Spinal cord (tissue), 10 donors: Measurements from ENCODE around the gene KLHL21. TPM values are rescaled to one million over a fixed set of nuclear protein-coding genes. Genes with fewer than 3 reads are reported as not detected.

Experiments used
- DNase-seq, 6 donors: peaks; one replicate each; pipeline versions ENCODE4 v3.0.0 to v3.0.0-alpha.2; 2013 to 2015; ENCODE audit warnings: low spot score in 6 of 6, low read depth in 4 of 6
- H3K27ac ChIP-seq: one replicate; pipeline ENCODE4 v1.5.1; 2013; ENCODE audit warnings: low read depth, low read length, control low read depth
- H3K27me3 ChIP-seq: one replicate; pipeline ENCODE4 v1.6.1; 2013; ENCODE audit warnings: low read length; ENCODE audit not compliant: control insufficient read depth, insufficient read depth
- H3K36me3 ChIP-seq: one replicate; pipeline ENCODE4 v1.6.1; 2013; ENCODE audit warnings: low read length; ENCODE audit not compliant: control insufficient read depth, insufficient read depth
- H3K4me1 ChIP-seq: one replicate; pipeline ENCODE4 v1.6.1; 2013; ENCODE audit warnings: low read length; ENCODE audit not compliant: control insufficient read depth, insufficient read depth
- H3K4me3 ChIP-seq: one replicate; pipeline ENCODE4 v1.5.1; 2013; ENCODE audit warnings: low read depth, low read length, control low read depth
- H3K9me3 ChIP-seq: one replicate; pipeline ENCODE4 v1.6.1; 2013; ENCODE audit warnings: low read length; ENCODE audit not compliant: control insufficient read depth, insufficient read depth
- WGBS: methylation state at CpG from one replicate; pipeline ENCODE4 v1.1.5; 2013; ENCODE audit warnings: missing lambda C conversion rate; ENCODE audit not compliant: insufficient coverage; 5-methylcytosine and 5-hydroxymethylcytosine counted together
- polyA plus RNA-seq, 2 donors: library from polyadenylated mRNA; unstranded; fragments of 120-200 nt; gene quantifications; one replicate each; pipeline ENCODE4 v1.2.1, GENCODE V29; 2013; ENCODE audit not compliant: insufficient read length in 2 of 2
- total RNA-seq, 2 donors: library from RNA; depleted of rRNA in 1 of 2; stranded (reverse); fragments of 120-200 nt in 1 of 2; fragments of >200 nt in 1 of 2; gene quantifications; one replicate each; pipeline versions ENCODE4 v1.2.3 to v1.2.4, GENCODE V29; 2013 to 2014
- donor health status: healthy.

KLHL21 gene
- total and polyA plus RNA-seq, 4 donors = 17.0 to 28.9 (median 21.7) TPM

DNA sequence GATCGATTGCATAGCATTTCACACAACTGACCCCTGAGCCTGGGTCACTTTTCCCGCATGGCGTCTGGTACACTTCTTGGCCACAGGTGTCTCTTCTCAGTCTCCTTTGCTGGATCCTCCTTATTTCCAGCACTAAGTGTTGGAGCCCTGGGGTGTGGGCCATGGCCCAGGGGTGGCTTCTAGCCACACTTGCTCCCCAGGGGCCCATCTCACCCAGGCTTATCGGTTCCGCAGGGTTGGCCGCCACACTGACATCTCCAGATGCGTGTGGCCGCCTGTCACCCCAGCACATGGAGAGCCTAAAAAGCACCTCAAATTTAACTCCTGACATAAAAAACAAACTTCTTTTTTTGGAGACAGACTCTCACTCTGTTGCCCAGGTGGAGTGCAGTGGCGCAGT is 24.4 kb upstream of the KLHL21 start:
- no peak for DNase-seq
- WGBS = 98% methylated on average over 7 of the region's 9 CpGs
- Histone ChIP-seq H3K27ac (no peak overlapping the region), H3K27me3 (no peaks in the 10 kb centered on the region), H3K4me1 (peaks cover 23% of the 10 kb centered on the region), H3K36me3 (peaks cover 76% of the 10 kb centered on the region), H3K9me3 (no peaks in the 10 kb centered on the region), H3K4me3 (no peak overlapping the region)

DNA sequence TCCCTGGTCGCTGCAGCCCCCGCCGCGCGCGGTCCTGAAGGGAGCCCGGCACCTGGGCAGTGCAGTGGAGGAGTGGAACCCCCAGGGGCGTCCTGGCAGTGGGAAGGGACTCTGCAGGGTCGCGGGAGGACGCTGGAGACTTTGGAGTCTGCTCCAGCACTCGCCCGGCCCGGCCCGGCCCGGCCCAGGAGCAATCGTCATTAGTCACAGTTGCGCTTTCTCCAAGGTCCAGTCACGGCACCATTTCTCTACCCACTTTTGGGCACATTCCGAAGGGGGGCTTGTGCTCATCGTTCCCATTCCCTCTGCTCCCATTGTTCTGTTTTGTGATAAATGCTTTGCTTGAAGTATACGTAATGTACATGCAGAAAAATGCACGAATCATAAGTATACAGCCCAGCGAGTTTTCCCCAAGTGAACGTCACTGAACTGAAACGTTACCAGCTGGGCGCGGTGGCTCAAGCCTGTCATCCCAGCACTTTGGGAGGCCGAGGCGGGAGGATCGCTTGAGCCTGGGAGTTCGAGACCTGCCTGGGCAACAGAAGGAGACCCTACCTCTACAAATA is 23.0 kb upstream of the KLHL21 start:
- H3K27ac ChIP-seq = peak overlapping the region; percentile 22
- WGBS = 12% methylated on average over 25 of the region's 32 CpGs
- peaks cover 23% of the 10 kb centered on the region for H3K4me1 ChIP-seq
- H3K9me3 ChIP-seq = no peaks in the 10 kb centered on the region
- peaks cover 79% of the 10 kb centered on the region for H3K36me3 ChIP-seq
- DNase-seq = peak in 2 of 6 donors; percentile 32 to 45
- H3K27me3 ChIP-seq = no peaks in the 10 kb centered on the region
- peak overlapping the region; percentile 62 for H3K4me3 ChIP-seq

DNA sequence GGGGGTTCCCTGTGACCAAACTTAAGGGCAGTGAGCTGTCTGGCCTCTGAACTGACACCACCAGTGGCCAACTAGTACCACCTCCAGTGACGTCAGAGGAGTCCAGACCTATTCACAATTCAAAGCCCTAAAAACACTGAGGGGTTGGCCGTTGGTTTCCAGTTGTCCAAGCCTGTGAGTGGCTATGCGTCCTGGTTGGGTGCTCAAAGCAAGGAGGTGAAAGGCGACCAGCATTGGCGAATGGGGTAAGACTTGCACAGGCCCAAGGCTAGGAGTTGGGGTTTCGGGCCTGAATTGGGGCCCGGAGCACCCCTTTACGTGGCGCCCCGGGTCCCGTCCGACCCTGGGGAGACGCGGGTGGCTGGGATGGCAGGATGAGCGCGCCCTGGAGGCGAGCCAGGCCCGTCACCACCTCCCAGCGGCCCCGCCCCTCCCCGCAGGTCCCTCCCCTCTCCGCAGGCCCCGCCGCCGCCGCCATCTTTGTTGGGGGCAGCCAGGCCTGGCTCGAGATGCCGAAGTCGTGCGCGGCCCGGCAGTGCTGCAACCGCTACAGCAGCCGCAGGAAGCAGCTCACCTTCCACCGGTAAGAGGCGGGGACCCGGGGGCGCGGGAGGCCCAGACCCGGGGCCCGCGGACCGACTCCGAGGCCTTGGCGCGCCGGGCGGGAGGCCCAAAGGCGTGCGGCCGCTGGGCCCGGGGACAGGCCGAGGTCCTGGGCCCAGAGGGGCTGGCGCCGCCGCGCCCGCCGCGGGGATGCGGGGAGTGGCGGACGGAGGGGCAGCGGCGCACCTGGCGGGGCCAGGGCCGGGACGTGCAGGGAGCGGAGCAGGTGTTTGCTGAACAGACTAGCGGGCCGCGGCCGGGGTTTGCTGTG is 22.3 kb upstream of the KLHL21 start, which contains the start of gene THAP3:
THAP3 (plus strand) TSS at position 159 of the 874 bp plus-strand sequence; CDS start at position 510, 351 bp downstream.
- under 1% methylated on average over 72 of the region's 73 CpGs for WGBS
- H3K27ac ChIP-seq = peak within 1 kb of the TSS; percentile 84
- peak within 1 kb of the TSS; percentile 62 for H3K4me3 ChIP-seq
- H3K36me3 ChIP-seq = peaks cover 79% of the 10 kb centered on the region
- no peaks in the 10 kb centered on the region for H3K27me3 ChIP-seq
- peak in 3 of 6 donors; percentile 44 to 95 (median 95) for DNase-seq
- H3K9me3 ChIP-seq = no peaks in the 10 kb centered on the region
- peaks cover 23% of the 10 kb centered on the region for H3K4me1 ChIP-seq

DNA sequence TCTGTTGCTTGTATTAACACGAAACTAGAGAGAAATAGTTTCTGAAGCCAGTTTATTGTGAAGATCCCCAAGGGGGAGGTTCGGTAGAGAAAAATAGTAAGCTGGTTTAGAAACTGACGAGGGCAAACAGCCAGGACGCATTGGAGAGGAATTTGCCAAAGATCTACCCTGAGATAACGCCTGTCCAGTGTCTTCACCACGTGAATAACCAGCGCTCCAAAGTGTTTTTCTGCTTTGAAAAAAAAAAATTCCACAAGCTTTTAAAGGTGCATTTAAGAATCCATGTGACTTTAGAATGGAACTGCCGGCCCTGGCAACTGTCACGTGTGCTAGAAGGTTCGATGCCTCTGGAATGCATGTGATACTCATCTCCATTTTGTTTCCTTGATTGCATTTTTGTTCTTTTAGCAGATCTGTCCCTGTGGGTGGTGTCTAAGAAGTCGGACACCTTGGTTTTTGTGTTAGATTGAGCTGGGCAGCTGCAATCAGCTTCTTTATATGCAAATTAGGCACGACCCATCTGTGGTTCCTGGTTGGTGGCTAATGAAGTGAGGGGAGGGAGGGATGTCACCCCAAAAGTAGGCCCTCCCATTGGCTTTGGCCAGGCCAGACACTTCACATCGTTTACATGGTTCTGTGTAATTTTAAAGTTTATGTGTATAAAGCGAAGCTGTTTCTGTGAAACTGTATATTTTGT is 20.7 kb upstream of the KLHL21 start:
- no peak overlapping the region for H3K27ac ChIP-seq
- WGBS = 69% methylated on average over 12 of the region's 14 CpGs
- H3K4me1 ChIP-seq = peaks cover 23% of the 10 kb centered on the region
- no peaks in the 10 kb centered on the region for H3K9me3 ChIP-seq
- no peak overlapping the region for H3K4me3 ChIP-seq
- H3K36me3 ChIP-seq = peaks cover 76% of the 10 kb centered on the region
- no peak for DNase-seq
- H3K27me3 ChIP-seq = no peaks in the 10 kb centered on the region

DNA sequence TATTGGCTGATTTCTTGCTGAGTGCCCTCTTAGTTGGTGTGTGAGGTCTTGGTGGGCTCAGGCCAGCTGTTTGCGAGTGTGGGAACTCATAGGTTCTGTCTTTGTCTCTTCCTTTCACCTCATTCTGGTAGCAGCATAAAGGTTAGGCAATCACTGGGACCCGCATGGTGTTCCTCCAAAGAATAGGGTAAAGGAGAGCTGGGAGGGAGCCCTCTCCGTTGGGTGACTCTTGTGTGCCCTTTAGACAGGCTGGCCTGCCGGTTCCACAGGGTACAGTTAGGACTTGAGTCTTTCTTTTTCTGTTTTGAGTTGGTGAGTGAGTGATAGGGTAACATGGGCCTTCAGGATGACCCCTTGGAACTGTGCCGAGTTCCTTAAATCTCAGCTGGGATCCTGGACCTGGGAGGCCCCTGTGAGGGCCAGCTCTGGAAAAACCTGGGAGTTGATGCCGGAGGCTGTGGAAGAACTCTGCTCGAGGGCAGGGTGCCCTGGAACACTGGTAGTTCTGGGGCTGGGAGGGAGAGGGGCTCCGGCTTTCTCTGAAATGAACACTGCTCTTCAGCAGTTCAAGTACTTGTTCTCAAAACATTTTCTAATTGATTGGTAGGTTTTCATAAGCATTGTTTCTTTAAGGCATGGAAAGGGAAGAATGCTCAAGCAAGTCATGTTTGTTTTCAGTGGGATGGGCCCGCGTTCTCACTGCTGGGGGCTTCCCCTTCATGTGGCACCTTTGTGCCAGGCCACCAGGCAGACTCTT is 19.9 kb upstream of the KLHL21 start:
- peaks cover 19% of the 10 kb centered on the region for H3K4me1 ChIP-seq

DNA sequence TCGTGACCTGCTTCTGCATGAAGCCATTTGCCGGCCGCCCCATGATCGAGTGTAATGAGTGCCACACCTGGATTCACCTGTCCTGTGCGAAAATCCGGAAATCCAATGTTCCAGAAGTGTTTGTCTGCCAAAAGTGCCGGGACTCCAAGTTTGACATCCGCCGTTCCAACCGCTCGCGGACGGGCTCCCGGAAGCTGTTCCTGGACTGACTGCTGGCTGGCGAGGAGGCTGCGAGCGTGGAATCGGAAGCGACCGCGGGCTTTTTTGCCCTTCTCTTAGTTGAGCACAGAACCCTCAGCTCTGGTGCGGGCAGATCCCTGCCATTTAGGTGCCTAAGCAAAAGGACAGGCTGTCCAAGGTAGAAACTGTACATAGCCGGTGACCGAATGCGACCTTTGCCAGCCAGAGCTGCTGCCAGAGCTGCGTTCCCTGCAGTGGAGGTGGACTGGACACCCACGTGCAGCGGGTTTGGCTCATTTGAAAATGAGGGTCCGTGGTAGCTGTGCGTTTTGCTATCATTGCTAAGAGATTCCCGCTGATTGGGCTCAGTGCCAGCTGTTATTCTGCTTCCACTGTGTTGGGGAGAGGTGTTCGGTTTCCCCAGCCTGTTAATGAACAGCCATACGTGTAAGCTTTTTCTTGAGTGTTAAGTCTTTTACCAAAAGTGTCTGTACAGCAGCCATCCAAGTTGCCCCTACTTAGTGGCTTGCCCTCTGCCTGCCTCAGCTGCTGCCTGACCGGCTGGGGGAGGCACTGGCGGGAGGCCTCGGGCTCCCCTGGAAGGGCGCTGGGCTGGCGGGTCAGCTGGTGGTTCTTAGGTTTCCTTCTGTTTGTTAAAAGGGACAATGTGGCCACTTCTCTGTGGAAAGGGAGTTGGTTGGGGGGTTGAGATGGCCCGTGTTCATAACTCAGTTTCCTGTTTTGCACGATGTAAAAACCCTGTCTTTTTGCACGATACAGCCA is 19.0 kb upstream of the KLHL21 start:
- Histone ChIP-seq H3K4me3 (no peak overlapping the region), H3K36me3 (peaks cover 71% of the 10 kb centered on the region), H3K27ac (no peak overlapping the region), H3K9me3 (no peaks in the 10 kb centered on the region), H3K4me1 (peaks cover 17% of the 10 kb centered on the region), H3K27me3 (no peaks in the 10 kb centered on the region)
- 86% methylated on average over 39 of the region's 41 CpGs for WGBS
- no peak for DNase-seq

More for the DNA sequence above, 19.9 kb upstream of the KLHL21 start:
- WGBS = 96% methylated on average over 5 of the region's 10 CpGs
- Histone ChIP-seq H3K9me3 (no peaks in the 10 kb centered on the region), H3K27me3 (no peaks in the 10 kb centered on the region), H3K27ac (no peak overlapping the region), H3K4me3 (no peak overlapping the region), H3K36me3 (peaks cover 74% of the 10 kb centered on the region)
- DNase-seq = no peak

DNA sequence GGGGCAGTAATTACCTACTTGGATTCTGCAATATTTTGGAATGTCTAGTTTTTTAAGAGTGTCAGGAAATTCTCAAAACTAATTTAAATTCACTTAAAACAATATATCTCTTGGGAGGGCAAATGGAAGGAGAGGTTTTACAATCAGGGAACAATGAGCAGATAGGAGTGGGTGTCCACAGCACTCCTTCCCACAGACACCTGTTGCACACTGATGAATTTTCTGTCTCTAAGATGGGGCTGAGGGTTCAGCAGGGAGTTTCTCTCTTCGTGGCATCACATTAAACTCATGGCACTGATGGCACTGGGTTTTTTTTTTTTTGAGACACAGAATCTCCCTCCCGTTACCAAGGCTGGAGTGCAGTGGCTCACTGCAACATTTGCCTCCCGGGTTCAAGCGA is 16.4 kb upstream of the KLHL21 start:
- Histone ChIP-seq H3K9me3 (no peaks in the 10 kb centered on the region), H3K4me1 (peaks cover 10% of the 10 kb centered on the region), H3K4me3 (no peak overlapping the region), H3K27me3 (no peaks in the 10 kb centered on the region), H3K27ac (no peak overlapping the region), H3K36me3 (peaks cover 60% of the 10 kb centered on the region)
- no peak for DNase-seq
- 100% methylated on average over 2 of the region's 4 CpGs for WGBS

DNA sequence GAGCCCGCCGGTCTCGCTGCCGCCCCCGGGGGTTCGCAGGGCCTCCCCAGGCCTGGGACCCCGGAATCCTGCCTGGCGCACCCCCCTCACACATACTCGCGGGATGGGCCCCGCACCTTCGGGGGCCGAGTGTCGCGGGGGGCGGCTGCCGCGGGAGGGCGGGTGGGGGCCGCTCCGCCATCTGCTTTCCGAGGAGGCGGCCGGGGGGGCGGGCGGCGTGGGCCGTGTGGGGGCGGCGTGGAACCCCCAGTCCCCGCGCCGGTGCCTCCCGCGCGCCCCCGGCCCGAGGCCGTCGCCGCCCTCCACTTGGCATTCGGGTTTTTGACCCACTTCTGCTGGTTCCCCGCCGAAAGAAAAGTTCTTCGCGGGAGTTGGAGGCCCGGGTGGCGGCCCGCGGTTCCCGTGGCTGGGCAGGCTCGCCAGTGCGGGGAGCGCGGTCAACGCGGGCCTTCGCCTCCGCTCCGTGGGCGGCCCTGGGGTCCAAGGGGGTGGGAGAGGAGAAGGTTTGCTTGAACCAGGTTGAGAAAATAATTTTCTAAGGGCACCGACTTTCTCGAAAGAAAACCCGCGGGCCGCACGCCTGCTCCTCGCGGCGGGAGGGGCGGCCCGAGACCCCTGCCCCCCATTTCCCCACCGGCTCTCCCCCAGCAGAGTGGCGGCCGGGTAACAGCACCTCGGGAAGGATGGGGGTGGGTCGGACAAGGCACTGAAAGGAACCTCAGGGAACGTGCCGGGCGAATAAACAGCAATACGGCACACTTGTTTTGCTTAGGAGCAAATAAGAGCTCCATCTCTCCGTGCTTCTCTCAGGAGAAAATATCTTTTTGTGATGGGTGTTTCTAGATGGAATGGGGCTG is 12.5 kb upstream of the KLHL21 start:
- no peaks in the 10 kb centered on the region for H3K27me3 ChIP-seq
- H3K4me1 ChIP-seq = peaks cover 21% of the 10 kb centered on the region
- H3K9me3 ChIP-seq = no peaks in the 10 kb centered on the region
- WGBS = under 1% methylated on average over 73 of the region's 82 CpGs
- peaks cover 27% of the 10 kb centered on the region for H3K36me3 ChIP-seq
- no peak overlapping the region for H3K27ac ChIP-seq
- peak overlapping the region; percentile 55 for H3K4me3 ChIP-seq
- DNase-seq = peak in 1 of 6 donors; percentile 22
